ENCODE data around the gene MTERF2.

Gene MTERF2

DNA sequence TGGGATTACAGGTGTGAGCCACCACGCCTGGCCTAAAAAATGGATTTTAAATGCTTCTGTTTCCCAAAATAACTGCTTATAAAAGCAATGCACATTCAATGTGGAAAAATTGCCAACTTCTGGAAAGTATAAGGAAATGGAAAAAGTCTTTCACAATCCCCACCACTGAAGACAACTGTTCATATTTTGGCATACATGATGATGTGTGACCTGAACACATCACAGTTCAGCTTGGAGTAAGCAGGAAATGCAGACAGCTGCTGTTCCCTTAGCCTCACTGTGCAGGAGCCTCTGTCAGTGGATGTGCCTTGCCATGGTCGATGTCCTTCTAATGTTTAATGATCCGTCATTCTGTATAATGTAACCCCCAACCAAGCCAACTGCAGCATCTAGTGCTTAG is 5.2 kb downstream of the MTERF2 start:
- DNase-seq (ENCODE audit: low spot score) = no peak
- in situ Hi-C loops (cut with MboI; ENCODE audit: low sequenced_read_pairs, unreplicated experiment) = no loop called here
- TF ChIP-seq, protein P1, sequence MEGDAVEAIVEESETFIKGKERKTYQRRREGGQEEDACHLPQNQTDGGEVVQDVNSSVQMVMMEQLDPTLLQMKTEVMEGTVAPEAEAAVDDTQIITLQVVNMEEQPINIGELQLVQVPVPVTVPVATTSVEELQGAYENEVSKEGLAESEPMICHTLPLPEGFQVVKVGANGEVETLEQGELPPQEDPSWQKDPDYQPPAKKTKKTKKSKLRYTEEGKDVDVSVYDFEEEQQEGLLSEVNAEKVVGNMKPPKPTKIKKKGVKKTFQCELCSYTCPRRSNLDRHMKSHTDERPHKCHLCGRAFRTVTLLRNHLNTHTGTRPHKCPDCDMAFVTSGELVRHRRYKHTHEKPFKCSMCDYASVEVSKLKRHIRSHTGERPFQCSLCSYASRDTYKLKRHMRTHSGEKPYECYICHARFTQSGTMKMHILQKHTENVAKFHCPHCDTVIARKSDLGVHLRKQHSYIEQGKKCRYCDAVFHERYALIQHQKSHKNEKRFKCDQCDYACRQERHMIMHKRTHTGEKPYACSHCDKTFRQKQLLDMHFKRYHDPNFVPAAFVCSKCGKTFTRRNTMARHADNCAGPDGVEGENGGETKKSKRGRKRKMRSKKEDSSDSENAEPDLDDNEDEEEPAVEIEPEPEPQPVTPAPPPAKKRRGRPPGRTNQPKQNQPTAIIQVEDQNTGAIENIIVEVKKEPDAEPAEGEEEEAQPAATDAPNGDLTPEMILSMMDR (IDR thresholded peaks at IDR 0.05; ENCODE audit: borderline replicate concordance, control extremely low read depth, extremely low read depth, insufficient read depth, missing control alignments) = no peak

DNA sequence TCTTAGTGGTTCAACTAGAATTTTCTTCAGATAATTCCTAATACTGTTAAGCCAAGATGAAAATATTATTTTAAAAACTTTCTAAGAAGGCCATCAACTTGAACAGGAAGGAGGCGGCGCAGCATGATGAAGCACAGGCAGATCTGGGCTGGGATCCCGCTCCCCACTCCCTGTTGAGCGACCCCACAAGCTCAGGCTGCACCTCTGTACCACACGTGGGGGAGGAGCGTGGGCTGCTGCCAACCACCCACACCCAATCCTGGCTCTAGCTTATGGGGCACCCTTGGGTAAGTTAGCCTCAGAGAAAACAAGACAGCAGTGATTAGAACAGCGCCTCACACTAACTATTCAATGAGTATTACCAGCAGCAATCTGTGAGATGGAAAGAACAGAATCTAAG is 6.0 kb downstream of the MTERF2 start:
- in situ Hi-C loops (cut with MboI; ENCODE audit: low sequenced_read_pairs, unreplicated experiment) = no loop called here
- no peak for DNase-seq (ENCODE audit: low spot score)
- TF ChIP-seq, protein P1 (IDR thresholded peaks at IDR 0.05; ENCODE audit: borderline replicate concordance, control extremely low read depth, extremely low read depth, insufficient read depth, missing control alignments) = no peak

DNA sequence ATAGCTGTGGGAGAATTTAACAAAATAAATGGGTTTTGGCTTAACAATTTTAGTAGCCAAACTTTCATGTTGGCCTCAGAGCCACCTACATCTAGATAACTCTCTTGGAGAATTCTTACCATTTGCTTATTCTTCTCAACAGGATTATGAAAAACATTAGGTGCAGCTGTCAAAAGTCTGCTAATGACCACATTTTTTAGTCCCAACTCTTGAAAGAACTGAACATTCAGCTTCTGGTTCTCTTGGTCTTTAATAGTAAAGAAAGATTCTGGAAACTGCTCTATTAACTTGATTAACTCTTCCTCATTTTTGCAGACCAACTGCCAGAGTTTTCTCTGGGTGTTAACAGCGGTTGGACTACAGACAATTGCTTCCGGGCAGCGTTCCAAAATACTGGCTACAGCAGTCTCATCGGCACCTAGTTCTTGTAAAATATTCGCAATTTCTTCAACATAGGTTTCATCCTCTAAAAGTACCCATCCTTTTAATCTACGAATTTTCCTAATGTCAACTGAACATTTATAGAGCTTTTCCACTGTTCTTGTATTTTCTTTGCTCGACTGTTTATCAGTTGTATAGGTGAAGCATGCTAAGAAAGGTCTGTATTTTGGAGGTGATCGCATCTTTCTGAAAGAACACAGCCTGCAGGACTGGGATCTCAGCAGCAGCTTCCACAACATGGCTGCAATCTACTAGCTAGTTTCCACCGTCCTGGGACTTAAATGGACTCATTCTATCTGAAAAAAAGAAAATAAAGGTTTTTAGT is 8.7 kb downstream of the MTERF2 start:
- TF ChIP-seq, protein P1 (IDR thresholded peaks at IDR 0.05; ENCODE audit: borderline replicate concordance, control extremely low read depth, extremely low read depth, insufficient read depth, missing control alignments) = no peak
- no peak for DNase-seq (ENCODE audit: low spot score)
- in situ Hi-C loops (cut with MboI; ENCODE audit: low sequenced_read_pairs, unreplicated experiment) = no loop called here

GRCh38 chr12:106976668-106977067 is 10.3 kb downstream of the MTERF2 start:
- in situ Hi-C loops (cut with MboI; ENCODE audit: low sequenced_read_pairs, unreplicated experiment) = no loop called here
- TF ChIP-seq, protein P1 (IDR thresholded peaks at IDR 0.05; ENCODE audit: borderline replicate concordance, control extremely low read depth, extremely low read depth, insufficient read depth, missing control alignments) = no peak
- no peak for DNase-seq (ENCODE audit: low spot score)

- in situ Hi-C loops (cut with MboI; ENCODE audit: low sequenced_read_pairs, unreplicated experiment) = no loop called here
- TF ChIP-seq, protein P1 (IDR thresholded peaks at IDR 0.05; ENCODE audit: borderline replicate concordance, control extremely low read depth, extremely low read depth, insufficient read depth, missing control alignments) = no peak
- no peak for DNase-seq (ENCODE audit: low spot score)
These were observed 10.8 kb downstream of the MTERF2 start for GRCh38 chr12:106975993-106976658.

DNA sequence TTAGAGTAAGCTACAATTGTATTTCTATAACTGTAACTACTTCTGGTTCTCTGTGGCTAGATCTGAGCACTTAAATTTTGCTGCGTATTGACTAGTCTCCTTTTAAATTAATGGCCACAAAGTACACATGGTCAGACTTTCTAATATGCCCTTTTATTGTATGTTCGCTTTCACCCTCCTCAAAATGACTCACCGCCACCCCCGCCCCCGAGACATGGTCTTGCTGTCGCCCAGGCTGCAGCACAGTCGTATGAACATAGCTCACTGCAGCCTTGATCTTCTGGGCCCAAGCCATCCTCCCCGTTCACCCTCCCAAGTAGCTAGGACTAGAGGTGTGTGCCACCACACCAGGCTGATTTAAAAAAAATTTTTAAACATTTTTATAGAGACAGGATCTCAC is 11.8 kb downstream of the MTERF2 start:
- DNase-seq (ENCODE audit: low spot score) = no peak
- in situ Hi-C loops (cut with MboI; ENCODE audit: low sequenced_read_pairs, unreplicated experiment) = no loop called here
- TF ChIP-seq, protein P1 (IDR thresholded peaks at IDR 0.05; ENCODE audit: borderline replicate concordance, control extremely low read depth, extremely low read depth, insufficient read depth, missing control alignments) = no peak

All from GM13976 (cell line).